SU-DHL-6 (cell line): ENCODE results near the gene SYTL3.

Source experiments
- CTCF ChIP-seq: fragments of 200-600 bp; sonication (generic); IDR thresholded peaks from one replicate; pipeline ENCODE4 v1.5.1; 2017; ENCODE audit warnings: antibody characterized with exemption, mild to moderate bottlenecking, low read length, moderate library complexity; ENCODE audit not compliant: insufficient read depth, poor library complexity, severe bottlenecking
- EZH2phosphoT487 ChIP-seq: fragments of 200-600 bp; sonication (generic), shearing (Covaris generic); conservative IDR thresholded peaks from 2 replicates; pipeline ENCODE4 v1.6.1; 2018; ENCODE audit warnings: mild to moderate bottlenecking, antibody characterized with exemption, low read length, moderate library complexity, mixed read lengths

DNA sequence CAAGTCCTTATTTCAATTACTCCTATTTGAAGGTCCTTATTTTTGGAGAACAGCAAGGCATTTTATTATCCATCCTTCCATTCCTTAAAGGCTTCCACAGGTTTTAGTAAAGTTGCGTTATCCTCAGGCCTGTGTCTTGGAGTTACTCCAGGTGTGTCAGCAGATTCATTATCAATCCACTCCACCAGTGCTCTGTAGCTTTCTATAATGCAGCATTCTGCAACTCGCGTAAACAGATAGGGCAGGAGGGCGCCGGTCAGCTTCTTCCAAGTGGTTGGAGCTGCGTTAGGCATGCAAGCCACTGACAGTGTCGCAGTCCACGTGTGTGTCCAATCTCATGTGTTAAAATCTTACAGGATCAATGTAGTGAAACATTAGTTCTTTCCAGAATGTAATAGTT lies 75.8 kb downstream of the SYTL3 start:
- TF ChIP-seq CTCF (no peak), EZH2phosphoT487 (no peak)
